Nephron (organoid): ENCODE results near the gene CD2AP.

Source experiments
- H3K27ac Mint-ChIP-seq, 3 experiments: 2 replicates each; pipeline ENCODE4 v1.8.0; 2020; ENCODE audit warnings: mixed read lengths in 3 of 3, mild to moderate bottlenecking in 2 of 3, moderate library complexity in 1 of 3
- H3K27me3 Mint-ChIP-seq: 2 replicates; pipeline ENCODE4 v1.8.0; 2021; ENCODE audit warnings: low read depth, mild to moderate bottlenecking, moderate library complexity, mixed read lengths
- H3K36me3 Mint-ChIP-seq: 2 replicates; pipeline ENCODE4 v1.8.0; 2020; ENCODE audit warnings: low read depth, mixed read lengths
- H3K4me1 Mint-ChIP-seq: 2 replicates; pipeline ENCODE4 v1.8.0; 2020; ENCODE audit warnings: mixed read lengths
- H3K4me3 Mint-ChIP-seq, 3 experiments: 2 replicates each; pipeline ENCODE4 v1.8.0; 2020; ENCODE audit warnings: mild to moderate bottlenecking in 3 of 3, mixed read lengths in 3 of 3, moderate library complexity in 2 of 3
- H3K9me3 Mint-ChIP-seq: 2 replicates; pipeline ENCODE4 v1.8.0; 2020; ENCODE audit warnings: mixed read lengths
- TF ChIP-seq, protein P1 (sequence below), 3 experiments: fragments of 200-600 bp; sonication (generic); IDR thresholded peaks; one replicate each; pipeline ENCODE4 v1.5.0; 2021; ENCODE audit warnings: antibody characterized with exemption in 3 of 3; ENCODE audit not compliant: unreplicated experiment in 3 of 3

CD2AP gene

GRCh38 chr6:47571488-47571887 lies 93.9 kb downstream of the CD2AP start:
- TF ChIP-seq, protein P1, sequence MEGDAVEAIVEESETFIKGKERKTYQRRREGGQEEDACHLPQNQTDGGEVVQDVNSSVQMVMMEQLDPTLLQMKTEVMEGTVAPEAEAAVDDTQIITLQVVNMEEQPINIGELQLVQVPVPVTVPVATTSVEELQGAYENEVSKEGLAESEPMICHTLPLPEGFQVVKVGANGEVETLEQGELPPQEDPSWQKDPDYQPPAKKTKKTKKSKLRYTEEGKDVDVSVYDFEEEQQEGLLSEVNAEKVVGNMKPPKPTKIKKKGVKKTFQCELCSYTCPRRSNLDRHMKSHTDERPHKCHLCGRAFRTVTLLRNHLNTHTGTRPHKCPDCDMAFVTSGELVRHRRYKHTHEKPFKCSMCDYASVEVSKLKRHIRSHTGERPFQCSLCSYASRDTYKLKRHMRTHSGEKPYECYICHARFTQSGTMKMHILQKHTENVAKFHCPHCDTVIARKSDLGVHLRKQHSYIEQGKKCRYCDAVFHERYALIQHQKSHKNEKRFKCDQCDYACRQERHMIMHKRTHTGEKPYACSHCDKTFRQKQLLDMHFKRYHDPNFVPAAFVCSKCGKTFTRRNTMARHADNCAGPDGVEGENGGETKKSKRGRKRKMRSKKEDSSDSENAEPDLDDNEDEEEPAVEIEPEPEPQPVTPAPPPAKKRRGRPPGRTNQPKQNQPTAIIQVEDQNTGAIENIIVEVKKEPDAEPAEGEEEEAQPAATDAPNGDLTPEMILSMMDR (IDR thresholded peaks at IDR 0.05; ENCODE audit: unreplicated experiment in 3 of 3): no peak
- Mint-ChIP-seq H3K4me1 (peaks cover 7% of the 10 kb centered on the region), H3K9me3 (no peaks in the 10 kb centered on the region), H3K36me3 (peaks cover 9% of the 10 kb centered on the region), H3K27me3 (no peaks in the 10 kb centered on the region), H3K4me3 (no peak overlapping the region), H3K27ac (peak overlapping the region; percentile 1 to 69 (median 37))

DNA sequence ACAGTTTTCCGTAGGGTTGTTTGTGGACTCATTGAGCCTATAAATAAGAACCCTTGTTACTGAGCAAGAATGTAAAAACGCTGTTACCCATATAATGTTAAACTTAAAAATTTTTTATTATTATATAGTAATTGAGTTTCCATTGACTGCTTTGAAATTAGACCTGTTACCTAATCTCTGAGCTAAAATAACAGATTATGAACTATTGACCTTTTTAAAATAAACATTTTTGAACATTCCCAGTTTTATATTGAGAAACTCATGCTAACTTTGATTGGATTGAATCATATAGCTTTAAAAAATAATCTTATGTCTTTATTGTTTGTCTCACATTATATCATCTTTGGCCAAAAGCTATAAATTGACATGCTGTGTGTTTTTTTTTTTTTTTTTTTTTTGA lies 95.5 kb downstream of the CD2AP start:
- no peaks in the 10 kb centered on the region for H3K27me3 Mint-ChIP-seq
- H3K27ac Mint-ChIP-seq: peak overlapping the region in 1 of 3 experiments; percentile 45
- no peaks in the 10 kb centered on the region for H3K9me3 Mint-ChIP-seq
- H3K4me1 Mint-ChIP-seq: peaks cover 7% of the 10 kb centered on the region
- no peak overlapping the region for H3K4me3 Mint-ChIP-seq
- TF ChIP-seq, protein P1 (IDR thresholded peaks at IDR 0.05; ENCODE audit: unreplicated experiment in 3 of 3): no peak
- H3K36me3 Mint-ChIP-seq: peaks cover 16% of the 10 kb centered on the region

GRCh38 chr6:47574789-47575188 lies 97.2 kb downstream of the CD2AP start:
- no peaks in the 10 kb centered on the region for H3K27me3 Mint-ChIP-seq
- TF ChIP-seq, protein P1 (IDR thresholded peaks at IDR 0.05; ENCODE audit: unreplicated experiment in 3 of 3): no peak
- no peak overlapping the region for H3K27ac Mint-ChIP-seq
- no peak overlapping the region for H3K4me3 Mint-ChIP-seq
- H3K36me3 Mint-ChIP-seq: peaks cover 18% of the 10 kb centered on the region
- H3K4me1 Mint-ChIP-seq: peaks cover 7% of the 10 kb centered on the region
- H3K9me3 Mint-ChIP-seq: no peaks in the 10 kb centered on the region

DNA sequence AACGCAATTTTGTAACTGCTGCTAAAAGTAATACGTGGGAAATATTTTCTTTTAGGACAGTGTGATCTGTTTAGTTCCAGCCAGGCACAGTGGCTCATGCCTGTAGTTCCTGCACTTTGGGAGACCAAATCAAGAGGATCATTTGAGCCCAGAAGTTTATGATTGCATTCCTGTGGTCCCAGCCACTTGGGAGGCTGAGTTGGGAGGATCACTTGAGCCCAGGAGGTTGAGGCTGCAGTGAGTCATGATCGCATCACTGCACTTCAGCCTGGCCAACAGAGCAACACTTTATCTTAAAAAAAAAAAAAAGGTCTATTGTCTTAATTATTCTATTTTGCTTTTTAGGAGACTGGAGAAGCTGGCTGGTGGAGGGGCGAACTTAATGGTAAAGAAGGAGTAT lies 101.5 kb downstream of the CD2AP start:
- H3K9me3 Mint-ChIP-seq: no peaks in the 10 kb centered on the region
- no peaks in the 10 kb centered on the region for H3K4me1 Mint-ChIP-seq
- no peaks in the 10 kb centered on the region for H3K27me3 Mint-ChIP-seq
- no peak overlapping the region for H3K4me3 Mint-ChIP-seq
- TF ChIP-seq, protein P1 (IDR thresholded peaks at IDR 0.05; ENCODE audit: unreplicated experiment in 3 of 3): no peak
- no peak overlapping the region for H3K27ac Mint-ChIP-seq
- H3K36me3 Mint-ChIP-seq: peaks cover 47% of the 10 kb centered on the region

DNA sequence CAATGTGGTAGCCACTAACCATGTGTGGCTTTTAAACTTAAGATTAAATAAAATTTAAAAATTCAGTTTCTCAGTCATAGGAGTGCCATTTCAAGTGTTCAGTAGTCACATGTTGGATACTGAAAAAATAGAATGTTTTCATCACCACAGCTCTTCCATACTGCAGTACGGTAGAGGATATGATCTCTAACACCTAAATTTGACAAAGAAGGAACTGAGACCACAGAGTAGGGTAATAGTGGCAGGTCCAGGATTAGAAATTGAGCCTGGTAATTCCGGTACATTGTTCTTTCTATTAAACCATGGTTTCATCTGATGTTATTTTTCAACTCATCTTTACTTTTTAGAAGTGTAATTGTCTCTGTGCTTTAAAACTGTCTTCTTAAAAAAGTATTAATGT lies 104.0 kb downstream of the CD2AP start:
- H3K36me3 Mint-ChIP-seq: peaks cover 60% of the 10 kb centered on the region
- H3K27ac Mint-ChIP-seq: no peak overlapping the region
- H3K27me3 Mint-ChIP-seq: no peaks in the 10 kb centered on the region
- TF ChIP-seq, protein P1 (IDR thresholded peaks at IDR 0.05; ENCODE audit: unreplicated experiment in 3 of 3): no peak
- H3K4me3 Mint-ChIP-seq: no peak overlapping the region
- no peaks in the 10 kb centered on the region for H3K4me1 Mint-ChIP-seq
- H3K9me3 Mint-ChIP-seq: no peaks in the 10 kb centered on the region

DNA sequence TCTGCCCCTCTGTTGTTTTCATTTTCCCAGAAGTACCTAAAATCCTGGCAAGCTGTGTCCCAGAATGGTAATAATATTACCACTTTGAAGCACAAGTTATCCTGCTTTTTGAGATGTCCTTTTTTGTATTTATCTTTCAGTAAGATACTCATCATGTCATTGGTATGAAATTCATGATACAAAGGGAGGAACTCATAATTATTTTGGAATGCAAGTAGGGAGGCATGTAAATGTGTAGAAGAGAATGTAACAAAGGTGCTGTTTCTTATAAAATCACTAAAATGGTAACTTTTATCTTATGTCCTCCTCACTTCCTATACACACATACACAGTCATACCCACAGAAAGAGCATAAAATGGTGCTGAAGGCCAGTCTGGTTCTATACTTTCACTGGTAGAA lies 109.9 kb downstream of the CD2AP start:
- Mint-ChIP-seq H3K27me3 (no peaks in the 10 kb centered on the region), H3K4me1 (no peaks in the 10 kb centered on the region), H3K36me3 (peaks cover 71% of the 10 kb centered on the region), H3K4me3 (no peak overlapping the region), H3K27ac (no peak overlapping the region), H3K9me3 (no peaks in the 10 kb centered on the region)
- TF ChIP-seq, protein P1 (IDR thresholded peaks at IDR 0.05; ENCODE audit: unreplicated experiment in 3 of 3): no peak
